ENCODE measurements around the gene POU2F2. TPM values are rescaled to one million over a fixed set of nuclear protein-coding genes. Genes with fewer than 3 reads are reported as not detected.
A peak's percentile ranks its signal among the peaks of the same experiment; 100 is the strongest.

The POU2F2 gene
- total and polyA plus RNA-seq, 9 of the 15 experiments (the other 6 are each of a cell fraction or from before 2014, with no cell fraction given), result 0.03 to 0.68 (median 0.14) TPM

DNA sequence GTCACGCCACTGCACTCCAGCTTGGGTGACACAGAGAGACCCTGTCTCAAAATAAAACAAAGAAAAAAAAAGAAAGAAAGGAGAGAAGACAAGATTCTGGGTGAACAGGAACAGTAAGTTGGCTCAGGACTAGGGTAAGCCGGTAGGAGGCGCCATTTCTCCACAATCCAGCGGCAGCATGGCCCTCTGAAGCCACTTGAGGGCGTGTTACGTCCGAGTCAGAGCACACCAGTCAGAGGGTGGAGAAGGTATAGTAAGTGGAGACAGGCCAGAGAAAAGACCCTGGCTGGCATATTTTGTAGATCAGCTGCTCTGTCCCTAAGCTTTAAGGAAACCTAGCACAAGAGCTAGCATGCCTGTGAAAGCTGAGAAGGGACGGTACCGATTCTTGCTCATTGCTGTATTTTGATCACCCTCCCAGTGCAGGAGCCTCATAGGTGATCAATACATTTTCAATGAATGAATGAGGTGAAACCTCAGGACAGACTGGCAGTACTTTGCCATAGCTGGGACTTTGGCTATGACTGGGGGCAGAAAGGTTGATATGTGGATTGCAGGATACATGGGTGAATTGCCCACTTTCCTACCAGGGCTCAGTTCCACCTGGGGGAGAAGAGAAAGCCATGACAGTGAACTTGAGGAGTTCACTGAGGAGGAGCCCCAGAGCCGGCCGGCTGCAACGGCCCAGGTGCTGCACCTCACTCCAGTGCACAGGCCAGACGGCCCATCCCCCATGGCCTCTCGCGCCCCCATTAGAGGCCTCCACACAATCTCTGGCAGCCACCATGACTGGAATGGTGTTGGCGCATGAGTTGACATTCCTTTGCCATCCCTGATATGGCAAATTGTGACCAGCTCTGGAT lies 23.5 kb downstream of the POU2F2 start (continued):
- TF ChIP-seq CTCF (IDR thresholded peaks at IDR 0.05 in 2 of 3, conservative IDR thresholded peaks at IDR 0.05 in 1 of 3; ENCODE audit: insufficient read depth in 2 of 3, low read depth in 1 of 3, low read length in 3 of 3) (peak; percentile 100), XRCC5 (IDR thresholded peaks at IDR 0.05; ENCODE audit: low read depth, low read length) (peak; percentile 82), IRF1 (CRISPR knock-in tag; IDR thresholded peaks at IDR 0.05; ENCODE audit: borderline replicate concordance) (no peak), LEF1 (IDR thresholded peaks at IDR 0.05) (no peak), RAD21 (CRISPR knock-in tag; conservative IDR thresholded peaks at IDR 0.05 in 1 of 2, IDR thresholded peaks at IDR 0.05 in 1 of 2) (peak; percentile 91 to 100), CCAR2 (IDR thresholded peaks at IDR 0.05; ENCODE audit: low read depth, low read length) (no peak), POLR2AphosphoS2 (IDR thresholded peaks at IDR 0.05; ENCODE audit: low read length) (no peak), PRMT5 (CRISPR knock-in tag; IDR thresholded peaks at IDR 0.05) (no peak), NCOA2 (IDR thresholded peaks at IDR 0.05; ENCODE audit: partially characterized antibody in 2 of 2) (no peak), ZNF436 (CRISPR knock-in tag; IDR thresholded peaks at IDR 0.05) (no peak), THAP7 (CRISPR knock-in tag; IDR thresholded peaks at IDR 0.05) (no peak), ELF4 (CRISPR knock-in tag; IDR thresholded peaks at IDR 0.05) (no peak), IFI16 (CRISPR knock-in tag; IDR thresholded peaks at IDR 0.05) (no peak), DIDO1 (tag; IDR thresholded peaks at IDR 0.05; ENCODE audit: low read depth) (no peak)
- TF ChIP-seq, protein P1, sequence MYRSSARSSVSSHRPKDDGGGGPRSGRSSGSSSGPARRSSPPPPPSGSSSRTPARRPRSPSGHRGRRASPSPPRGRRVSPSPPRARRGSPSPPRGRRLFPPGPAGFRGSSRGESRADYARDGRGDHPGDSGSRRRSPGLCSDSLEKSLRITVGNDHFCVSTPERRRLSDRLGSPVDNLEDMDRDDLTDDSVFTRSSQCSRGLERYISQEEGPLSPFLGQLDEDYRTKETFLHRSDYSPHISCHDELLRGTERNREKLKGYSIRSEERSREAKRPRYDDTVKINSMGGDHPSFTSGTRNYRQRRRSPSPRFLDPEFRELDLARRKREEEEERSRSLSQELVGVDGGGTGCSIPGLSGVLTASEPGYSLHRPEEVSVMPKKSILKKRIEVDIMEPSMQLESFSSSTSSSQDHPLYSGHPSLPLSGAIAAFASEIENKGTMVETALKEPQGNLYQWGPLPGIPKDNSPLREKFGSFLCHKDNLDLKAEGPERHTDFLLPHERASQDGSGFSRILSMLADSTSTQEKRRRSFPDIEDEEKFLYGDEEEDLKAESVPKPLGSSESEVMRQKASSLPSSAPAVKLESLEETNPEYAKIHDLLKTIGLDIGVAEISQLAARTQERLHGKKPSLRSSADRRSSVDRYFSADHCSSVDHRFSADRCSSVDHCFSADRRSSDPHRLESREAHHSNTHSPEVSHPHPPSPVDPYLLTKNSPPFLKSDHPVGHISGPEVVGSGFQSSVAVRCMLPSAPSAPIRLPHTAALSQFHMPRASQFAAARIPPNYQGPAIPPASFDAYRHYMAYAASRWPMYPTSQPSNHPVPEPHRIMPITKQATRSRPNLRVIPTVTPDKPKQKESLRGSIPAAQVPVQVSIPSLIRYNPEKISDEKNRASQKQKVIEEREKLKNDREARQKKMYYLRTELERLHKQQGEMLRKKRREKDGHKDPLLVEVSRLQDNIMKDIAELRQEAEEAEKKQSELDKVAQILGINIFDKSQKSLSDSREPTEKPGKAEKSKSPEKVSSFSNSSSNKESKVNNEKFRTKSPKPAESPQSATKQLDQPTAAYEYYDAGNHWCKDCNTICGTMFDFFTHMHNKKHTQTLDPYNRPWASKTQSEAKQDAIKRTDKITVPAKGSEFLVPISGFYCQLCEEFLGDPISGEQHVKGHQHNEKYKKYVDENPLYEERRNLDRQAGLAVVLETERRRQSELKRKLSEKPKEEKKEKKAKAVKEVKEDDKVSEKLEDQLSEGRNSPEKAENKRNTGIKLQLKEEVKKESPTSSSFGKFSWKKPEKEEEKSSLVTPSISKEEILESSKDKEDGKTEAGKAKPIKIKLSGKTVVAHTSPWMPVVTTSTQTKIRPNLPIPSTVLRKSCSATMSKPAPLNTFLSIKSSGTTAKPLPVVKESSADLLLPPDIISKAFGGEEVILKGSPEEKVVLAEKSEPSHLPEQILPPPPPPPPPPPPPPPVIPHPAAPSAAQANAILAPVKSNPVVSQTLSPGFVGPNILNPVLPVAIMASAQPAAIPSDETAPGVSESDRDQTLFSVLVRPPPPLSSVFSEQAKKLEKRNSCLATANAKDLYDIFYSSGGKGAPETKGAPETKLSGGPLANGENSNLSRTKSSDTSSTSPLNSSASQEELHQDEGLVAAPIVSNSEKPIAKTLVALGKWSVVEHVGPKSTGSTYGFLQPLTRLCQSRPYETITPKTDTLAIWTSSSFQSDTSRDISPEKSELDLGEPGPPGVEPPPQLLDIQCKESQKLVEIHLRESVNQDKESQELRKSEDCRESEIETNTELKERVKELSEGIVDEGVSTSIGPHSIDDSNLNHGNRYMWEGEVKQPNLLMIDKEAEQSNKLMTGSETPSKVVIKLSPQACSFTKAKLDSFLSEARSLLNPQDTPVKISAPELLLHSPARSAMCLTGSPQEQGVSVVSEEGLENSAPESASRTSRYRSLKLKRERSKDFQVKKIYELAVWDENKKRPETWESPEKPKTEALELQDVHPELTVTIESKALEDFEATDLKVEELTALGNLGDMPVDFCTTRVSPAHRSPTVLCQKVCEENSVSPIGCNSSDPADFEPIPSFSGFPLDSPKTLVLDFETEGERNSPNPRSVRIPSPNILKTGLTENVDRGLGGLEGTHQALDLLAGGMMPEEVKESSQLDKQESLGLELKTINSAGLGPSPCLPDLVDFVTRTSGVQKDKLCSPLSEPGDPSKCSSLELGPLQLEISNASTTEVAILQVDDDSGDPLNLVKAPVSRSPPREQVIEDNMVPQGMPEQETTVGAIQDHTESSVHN (IDR thresholded peaks at IDR 0.05; ENCODE audit: borderline replicate concordance in 1 of 2, low read depth in 1 of 2), result no peak

All from K562 (cell line).